Measurements from ENCODE around the gene PSMD6.

Gene PSMD6

GRCh38 chr3:63976161-63976871 lies 47.0 kb downstream of the PSMD6 start:
- no peak for DNase-seq

- no peak for DNase-seq
These were observed 47.6 kb downstream of the PSMD6 start for GRCh38 chr3:63975723-63976122.

GRCh38 chr3:63974451-63974850 lies 48.8 kb downstream of the PSMD6 start:
- no peak for DNase-seq

- DNase-seq: no peak
These were observed 49.9 kb downstream of the PSMD6 start for GRCh38 chr3:63973406-63973805.

- DNase-seq: no peak
These were observed 50.3 kb downstream of the PSMD6 start for GRCh38 chr3:63972987-63973386.

- DNase-seq: no peak
These were observed 51.1 kb downstream of the PSMD6 start for GRCh38 chr3:63972196-63972595.

- no peak for DNase-seq
These were observed 52.4 kb downstream of the PSMD6 start for GRCh38 chr3:63970631-63971475.

GRCh38 chr3:63969876-63970275 lies 53.4 kb downstream of the PSMD6 start:
- no peak for DNase-seq

- DNase-seq: no peak
These were observed 54.5 kb downstream of the PSMD6 start for GRCh38 chr3:63968612-63969350.

GRCh38 chr3:63967675-63968611 lies 55.4 kb downstream of the PSMD6 start:
- peak; percentile 19 for DNase-seq

GRCh38 chr3:63966871-63967270 lies 56.4 kb downstream of the PSMD6 start:
- no peak for DNase-seq

- no peak for DNase-seq
These were observed 57.3 kb downstream of the PSMD6 start for GRCh38 chr3:63966007-63966406.

- DNase-seq: no peak
These were observed 58.4 kb downstream of the PSMD6 start for GRCh38 chr3:63964681-63965485.

GRCh38 chr3:63963496-63963895 lies 59.8 kb downstream of the PSMD6 start:
- DNase-seq: no peak

- no peak for DNase-seq
These were observed 61.4 kb downstream of the PSMD6 start for GRCh38 chr3:63961891-63962290.

Data from NCI-H1694 (cell line).